IPS-18a (cell line): Measurements from ENCODE around the gene SLC9A9.

ENCODE experiments used
- H3K27ac ChIP-seq: one replicate; pipeline ENCODE4 v1.5.1; 2013; ENCODE audit warnings: low read length
- H3K27me3 ChIP-seq: one replicate; pipeline ENCODE4 v1.6.1; 2013; ENCODE audit warnings: mild to moderate bottlenecking, low read length; ENCODE audit not compliant: control insufficient read depth, insufficient read depth
- H3K36me3 ChIP-seq: one replicate; pipeline ENCODE4 v1.6.1; 2013; ENCODE audit warnings: low read depth, low read length; ENCODE audit not compliant: control insufficient read depth
- H3K4me1 ChIP-seq: one replicate; pipeline ENCODE4 v1.6.1; 2013; ENCODE audit warnings: low read depth, low read length; ENCODE audit not compliant: control insufficient read depth
- H3K4me3 ChIP-seq: one replicate; pipeline ENCODE4 v1.5.1; 2013; ENCODE audit warnings: low read length
- H3K9ac ChIP-seq: one replicate; pipeline ENCODE4 v1.6.1; 2013; ENCODE audit warnings: mild to moderate bottlenecking, low read length, moderate library complexity
- H3K9me3 ChIP-seq: one replicate; pipeline ENCODE4 v1.6.1; 2013; ENCODE audit warnings: low read depth, low read length; ENCODE audit not compliant: control insufficient read depth

Gene SLC9A9

DNA sequence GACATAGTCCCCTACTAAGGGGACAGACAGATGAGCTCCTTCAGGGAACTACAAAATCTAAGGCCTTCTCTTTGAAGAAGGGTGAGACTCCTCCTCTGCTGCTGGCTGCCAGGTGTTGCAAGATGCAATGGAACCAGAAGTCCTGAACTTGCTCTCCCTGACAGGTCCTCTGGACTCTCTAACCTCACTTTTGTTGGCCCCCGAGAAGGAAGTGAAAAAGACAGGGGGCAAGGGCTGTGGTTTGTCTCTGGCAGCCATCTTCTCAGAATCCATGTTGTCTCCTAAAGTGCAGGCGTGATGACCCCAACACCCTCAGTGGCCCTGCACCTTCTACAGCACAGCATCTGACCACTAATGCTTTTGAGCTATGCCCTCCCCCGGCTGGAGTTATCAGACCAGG lies 436.2 kb downstream of the SLC9A9 start:
- H3K4me3 ChIP-seq: no peak overlapping the region
- H3K27ac ChIP-seq: no peak overlapping the region
- no peaks in the 10 kb centered on the region for H3K9me3 ChIP-seq
- no peak overlapping the region for H3K9ac ChIP-seq
- H3K27me3 ChIP-seq: no peaks in the 10 kb centered on the region
- no peaks in the 10 kb centered on the region for H3K36me3 ChIP-seq
- peaks cover 27% of the 10 kb centered on the region for H3K4me1 ChIP-seq

DNA sequence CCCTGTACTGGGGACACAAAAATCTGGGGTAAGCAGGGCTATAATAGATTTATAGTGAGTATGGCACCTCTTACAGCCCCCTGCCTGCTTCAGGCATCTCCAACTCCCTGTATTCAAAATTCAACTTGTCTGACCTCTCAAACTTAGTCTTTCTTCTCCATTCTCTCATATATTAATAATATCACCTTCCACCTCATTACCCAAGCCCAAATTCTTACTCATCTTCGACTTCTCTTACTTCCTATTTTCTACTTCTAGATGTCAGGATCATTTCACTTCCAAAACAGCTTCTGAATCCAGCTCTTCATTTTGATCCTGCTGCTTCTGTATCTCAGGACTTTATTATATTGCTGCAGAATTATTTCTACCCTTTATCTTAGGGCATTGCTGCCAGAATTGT lies 438.0 kb downstream of the SLC9A9 start:
- H3K9ac ChIP-seq: no peak overlapping the region
- H3K27me3 ChIP-seq: no peaks in the 10 kb centered on the region
- H3K4me1 ChIP-seq: peaks cover 27% of the 10 kb centered on the region
- no peak overlapping the region for H3K4me3 ChIP-seq
- no peaks in the 10 kb centered on the region for H3K9me3 ChIP-seq
- no peaks in the 10 kb centered on the region for H3K36me3 ChIP-seq
- H3K27ac ChIP-seq: no peak overlapping the region

DNA sequence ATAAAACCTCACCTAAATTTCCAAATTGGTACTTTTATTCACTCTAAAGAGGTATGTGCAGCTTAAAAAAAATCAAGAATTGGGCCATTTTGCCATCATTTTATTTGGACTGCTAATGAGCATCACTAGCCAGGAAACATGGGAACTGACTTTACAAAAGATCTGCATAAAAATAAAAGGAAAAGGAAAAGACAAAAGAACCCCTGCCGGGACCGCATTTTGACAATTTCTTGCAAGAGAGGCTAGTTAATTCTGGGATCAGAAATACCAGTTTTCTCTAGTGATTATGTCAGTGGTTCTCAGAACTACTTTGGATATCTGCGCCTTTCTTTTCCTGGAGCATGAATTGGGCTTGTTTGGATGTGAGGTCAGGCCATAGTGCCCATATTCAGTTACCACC lies 439.5 kb downstream of the SLC9A9 start:
- Histone ChIP-seq H3K36me3 (no peaks in the 10 kb centered on the region), H3K27me3 (no peaks in the 10 kb centered on the region), H3K4me1 (peaks cover 27% of the 10 kb centered on the region), H3K27ac (no peak overlapping the region), H3K4me3 (peak overlapping the region; percentile 26), H3K9ac (no peak overlapping the region), H3K9me3 (no peaks in the 10 kb centered on the region)

DNA sequence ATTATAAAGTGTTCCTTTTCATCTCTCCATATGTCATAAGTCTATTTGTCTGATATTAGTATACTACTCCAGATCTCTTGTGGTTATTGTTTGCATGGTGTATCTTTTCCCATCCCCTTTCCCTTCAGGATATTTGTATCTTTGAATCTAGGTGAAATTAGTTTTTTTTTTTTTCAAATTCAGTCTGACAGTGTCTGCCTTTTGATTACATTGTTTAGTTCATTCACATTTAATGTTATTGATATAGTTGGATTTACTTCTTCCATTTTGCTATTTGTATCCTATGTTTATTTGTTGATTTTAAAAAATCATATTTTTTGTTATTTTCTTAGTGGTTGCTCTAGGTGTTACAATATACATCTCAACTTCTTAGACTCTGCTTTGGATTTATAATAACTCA lies 445.7 kb downstream of the SLC9A9 start:
- H3K4me1 ChIP-seq: peaks cover 2% of the 10 kb centered on the region
- H3K36me3 ChIP-seq: no peaks in the 10 kb centered on the region
- no peak overlapping the region for H3K27ac ChIP-seq
- no peaks in the 10 kb centered on the region for H3K27me3 ChIP-seq
- no peaks in the 10 kb centered on the region for H3K9me3 ChIP-seq
- no peak overlapping the region for H3K9ac ChIP-seq
- no peak overlapping the region for H3K4me3 ChIP-seq

DNA sequence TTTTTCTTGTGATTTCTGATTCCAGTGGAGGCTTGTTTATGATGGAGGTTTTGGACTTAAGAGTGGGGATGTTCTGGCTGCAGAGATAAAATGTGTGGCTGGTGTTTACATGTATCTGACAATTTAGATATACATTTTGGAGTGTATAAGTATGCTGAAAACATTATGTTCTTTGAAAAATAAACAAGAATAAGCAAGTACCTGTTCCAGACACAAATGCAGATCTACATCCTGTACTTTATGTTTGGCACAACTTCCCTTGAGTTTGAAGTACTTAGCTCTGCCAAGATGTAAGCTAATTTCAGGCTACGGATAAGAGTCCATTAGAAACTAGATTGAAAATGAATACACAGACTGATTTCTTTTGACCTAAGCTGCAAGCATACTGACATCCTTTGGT lies 451.5 kb downstream of the SLC9A9 start:
- no peaks in the 10 kb centered on the region for H3K9me3 ChIP-seq
- no peak overlapping the region for H3K9ac ChIP-seq
- H3K36me3 ChIP-seq: no peaks in the 10 kb centered on the region
- no peaks in the 10 kb centered on the region for H3K27me3 ChIP-seq
- no peaks in the 10 kb centered on the region for H3K4me1 ChIP-seq
- H3K4me3 ChIP-seq: no peak overlapping the region
- H3K27ac ChIP-seq: no peak overlapping the region

DNA sequence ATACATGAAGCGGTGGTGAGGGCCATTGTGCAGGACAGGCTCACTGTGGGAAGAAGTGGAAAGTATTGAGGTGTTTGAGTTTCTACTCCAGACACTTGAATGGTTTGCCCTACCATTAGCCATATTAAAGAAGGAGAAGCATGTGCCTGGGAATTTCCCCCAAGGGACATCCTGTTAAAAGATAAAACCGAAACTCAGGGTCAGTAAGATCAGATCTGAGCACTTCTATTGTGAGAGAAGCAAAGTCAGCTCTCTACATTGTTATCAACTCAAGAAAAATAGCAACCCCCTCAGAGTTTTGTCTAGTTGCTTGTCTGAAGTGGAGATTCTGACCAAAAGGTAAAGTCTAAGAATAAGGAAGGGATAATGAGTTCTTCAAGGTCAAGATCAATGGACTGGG lies 458.9 kb downstream of the SLC9A9 start:
- H3K27me3 ChIP-seq: no peaks in the 10 kb centered on the region
- H3K36me3 ChIP-seq: no peaks in the 10 kb centered on the region
- peaks cover 7% of the 10 kb centered on the region for H3K4me1 ChIP-seq
- no peak overlapping the region for H3K4me3 ChIP-seq
- H3K9me3 ChIP-seq: peaks cover 7% of the 10 kb centered on the region
- no peak overlapping the region for H3K27ac ChIP-seq
- no peak overlapping the region for H3K9ac ChIP-seq

DNA sequence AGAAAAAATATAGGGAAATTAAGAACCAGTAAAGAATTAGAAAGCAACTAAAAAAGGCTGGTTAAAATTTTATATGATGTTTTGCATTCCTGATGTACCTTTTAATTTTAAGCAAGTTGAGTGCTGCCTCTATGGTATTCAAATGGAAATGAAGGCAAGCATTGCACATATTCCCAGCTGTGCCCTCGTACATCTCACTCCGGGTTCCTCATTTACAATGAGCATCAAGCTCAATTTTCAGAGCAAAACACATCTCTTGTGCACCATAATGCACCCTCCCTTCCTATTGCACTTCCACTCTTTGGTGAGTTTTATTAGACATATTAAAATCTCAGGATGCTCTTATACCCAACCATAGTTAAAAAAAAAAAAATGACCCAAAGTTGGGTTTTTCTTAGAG lies 460.8 kb downstream of the SLC9A9 start:
- H3K9ac ChIP-seq: no peak overlapping the region
- no peak overlapping the region for H3K4me3 ChIP-seq
- no peaks in the 10 kb centered on the region for H3K36me3 ChIP-seq
- no peaks in the 10 kb centered on the region for H3K27me3 ChIP-seq
- no peak overlapping the region for H3K27ac ChIP-seq
- peaks cover 7% of the 10 kb centered on the region for H3K4me1 ChIP-seq
- peaks cover 7% of the 10 kb centered on the region for H3K9me3 ChIP-seq

DNA sequence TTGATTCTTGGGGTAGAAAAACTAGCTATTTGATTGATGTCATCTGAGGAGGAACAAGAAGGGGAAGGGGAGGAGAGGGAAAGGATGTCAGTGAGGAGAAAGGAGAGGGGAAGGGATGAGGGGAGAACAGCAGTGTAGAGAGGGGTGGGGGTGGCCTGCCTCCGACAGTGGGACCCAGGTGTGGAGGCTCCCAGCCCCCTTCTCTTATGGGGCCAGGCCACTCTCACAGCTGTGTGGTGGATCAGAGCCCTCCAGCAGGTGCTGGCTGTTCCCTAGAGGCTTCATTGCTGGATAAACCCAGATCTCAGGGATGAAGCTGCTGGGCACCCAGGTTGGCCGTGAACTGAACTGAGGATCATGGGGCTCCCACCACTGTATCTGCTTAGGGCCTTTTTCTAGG lies 464.2 kb downstream of the SLC9A9 start:
- Histone ChIP-seq H3K9me3 (no peaks in the 10 kb centered on the region), H3K9ac (no peak overlapping the region), H3K27ac (no peak overlapping the region), H3K27me3 (no peaks in the 10 kb centered on the region), H3K4me1 (peaks cover 7% of the 10 kb centered on the region), H3K36me3 (no peaks in the 10 kb centered on the region), H3K4me3 (no peak overlapping the region)

DNA sequence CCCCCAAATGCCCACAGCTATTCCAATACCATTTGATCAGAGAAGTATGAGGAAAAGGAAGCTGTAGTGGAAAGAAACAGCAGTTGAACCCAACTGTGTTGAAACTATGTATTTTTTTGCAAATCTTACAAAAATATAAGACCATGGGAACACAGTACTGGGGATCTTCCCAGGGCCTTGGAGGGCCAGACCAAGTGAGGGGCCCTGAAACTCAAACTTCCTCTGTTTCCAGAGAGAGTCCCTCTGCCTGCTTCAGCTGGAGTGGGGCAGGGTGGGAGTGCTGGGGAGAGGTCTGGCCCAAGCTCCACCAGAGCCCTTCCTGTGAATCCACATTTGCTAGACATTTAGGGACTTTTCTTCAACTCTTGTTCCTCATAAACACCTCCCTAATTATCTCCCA lies 464.8 kb downstream of the SLC9A9 start:
- peaks cover 10% of the 10 kb centered on the region for H3K4me1 ChIP-seq
- H3K27me3 ChIP-seq: no peaks in the 10 kb centered on the region
- H3K36me3 ChIP-seq: no peaks in the 10 kb centered on the region
- H3K4me3 ChIP-seq: no peak overlapping the region
- H3K9ac ChIP-seq: no peak overlapping the region
- no peak overlapping the region for H3K27ac ChIP-seq
- no peaks in the 10 kb centered on the region for H3K9me3 ChIP-seq

DNA sequence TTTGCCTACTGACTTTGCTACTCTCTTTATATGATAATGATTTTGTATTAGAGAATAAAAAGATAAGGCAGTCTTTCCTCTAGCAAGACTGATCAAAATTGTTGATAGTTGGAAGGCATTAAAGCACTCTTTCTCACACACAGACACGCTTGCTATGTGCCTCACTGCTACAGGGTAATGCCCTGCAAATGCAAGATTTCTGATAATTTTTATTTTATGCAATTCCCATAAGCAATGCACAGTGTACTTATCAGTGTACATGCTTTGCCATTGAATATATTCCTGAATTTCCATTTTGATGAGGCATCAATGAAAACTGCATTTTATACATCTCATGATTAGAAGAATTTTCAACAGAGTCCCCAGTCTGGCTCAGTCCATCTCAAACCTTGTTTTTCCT lies 465.5 kb downstream of the SLC9A9 start:
- no peaks in the 10 kb centered on the region for H3K36me3 ChIP-seq
- peaks cover 14% of the 10 kb centered on the region for H3K4me1 ChIP-seq
- no peak overlapping the region for H3K4me3 ChIP-seq
- no peaks in the 10 kb centered on the region for H3K9me3 ChIP-seq
- H3K27me3 ChIP-seq: no peaks in the 10 kb centered on the region
- H3K27ac ChIP-seq: no peak overlapping the region
- H3K9ac ChIP-seq: no peak overlapping the region

DNA sequence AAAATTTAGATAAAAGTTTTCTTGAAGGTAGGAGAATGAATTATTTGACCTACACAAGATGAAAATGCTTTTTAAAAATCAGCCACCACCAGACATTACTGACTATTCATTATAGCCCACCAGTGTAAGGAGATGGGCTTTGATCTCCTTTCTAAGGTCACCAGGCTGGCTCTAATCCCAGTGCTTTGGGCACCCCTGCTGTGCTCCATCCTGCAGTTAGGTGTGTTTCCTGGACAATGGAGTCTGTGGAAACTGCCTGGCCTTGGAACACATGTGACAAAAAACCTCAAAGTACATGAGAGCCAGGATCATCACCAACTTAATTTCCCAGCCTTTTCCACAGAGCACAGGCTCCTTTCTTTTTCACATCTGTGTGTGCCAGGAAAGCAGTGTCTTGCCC lies 467.8 kb downstream of the SLC9A9 start:
- no peaks in the 10 kb centered on the region for H3K9me3 ChIP-seq
- H3K4me1 ChIP-seq: peaks cover 14% of the 10 kb centered on the region
- H3K4me3 ChIP-seq: no peak overlapping the region
- no peaks in the 10 kb centered on the region for H3K27me3 ChIP-seq
- no peak overlapping the region for H3K9ac ChIP-seq
- no peak overlapping the region for H3K27ac ChIP-seq
- H3K36me3 ChIP-seq: no peaks in the 10 kb centered on the region

DNA sequence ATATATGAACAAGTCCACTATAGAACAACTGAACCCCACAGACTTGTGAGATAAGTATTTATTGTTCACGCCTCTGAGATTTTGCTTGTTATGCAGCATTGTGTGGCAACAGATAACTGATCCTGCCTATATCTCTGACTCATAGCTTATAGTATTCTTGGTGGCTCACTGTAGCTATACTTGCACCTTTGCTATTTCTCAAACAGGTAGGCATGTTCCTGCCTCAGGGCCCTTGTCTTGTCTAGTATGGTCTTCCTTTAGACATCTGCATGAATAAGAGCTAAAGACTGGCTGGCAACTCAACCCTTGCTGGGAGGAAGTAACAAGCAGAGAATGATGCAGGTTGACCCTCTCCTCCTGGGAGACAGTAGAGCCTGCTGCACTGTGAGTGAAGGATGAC lies 472.6 kb downstream of the SLC9A9 start:
- Histone ChIP-seq H3K36me3 (no peaks in the 10 kb centered on the region), H3K4me1 (peaks cover 14% of the 10 kb centered on the region), H3K27ac (no peak overlapping the region), H3K9me3 (no peaks in the 10 kb centered on the region), H3K4me3 (no peak overlapping the region), H3K27me3 (no peaks in the 10 kb centered on the region), H3K9ac (no peak overlapping the region)
